Endothelial cell of umbilical vein (primary cell): Measurements from ENCODE around the gene CACNA2D1. TPM values are rescaled to one million over a fixed set of nuclear protein-coding genes. Genes with fewer than 3 reads are reported as not detected.

Experiments used
- BruUV-seq: library from RNA; stranded (reverse); fragments of 400-500 nt; replicated peaks from 2 replicates; lab custom pipeline; 2021; lab: Mats Ljungman, UMichigan
- CTCF ChIA-PET: fragments of 300-600, 350-600 bp; sonication (Branson Sonifier 250); formaldehyde crosslinking; loops from one replicate; lab custom pipeline; 2021; ENCODE audit warnings: antibody characterized with exemption, inconsistent platforms; lab: Charles Lee
- POLR2A ChIA-PET: fragments of 300-600, 350-600 bp; sonication (Branson Sonifier 250); formaldehyde crosslinking; loops from one replicate; lab custom pipeline; 2021; ENCODE audit warnings: antibody characterized with exemption, inconsistent platforms; lab: Charles Lee
- DNase-seq: peaks from one replicate; pipeline ENCODE4 v3.0.0-alpha.2; 2011; ENCODE audit warnings: low read depth, low spot score
- FAIRE-seq: peaks from 2 replicates; lab custom pipeline; 2011; peaks lifted over from hg19 to GRCh38; lab: Jason Lieb, UNC
- H2AFZ ChIP-seq: 2 replicates; pipeline ENCODE4 v1.6.0; 2012; ENCODE audit warnings: low read depth, low read length, control low read depth, inconsistent platforms
- H3K27ac ChIP-seq: 2 replicates; pipeline ENCODE4 v1.5.1; 2011; ENCODE audit warnings: low read depth, mild to moderate bottlenecking, control low read depth, low read length, moderate library complexity; ENCODE audit not compliant: insufficient read depth
- H3K27me3 ChIP-seq, 2 experiments: 2 replicates each; pipeline versions ENCODE4 v1.6.0 to v1.6.1; 2011; ENCODE audit warnings: low read length in 2 of 2, mixed read lengths in 1 of 2; ENCODE audit not compliant: control insufficient read depth in 2 of 2, insufficient read depth in 2 of 2
- H3K36me3 ChIP-seq, 2 experiments: 2 replicates in 1 of 2; 3 replicates in 1 of 2; pipeline ENCODE4 v1.5.1; 2011; ENCODE audit warnings: low read length in 2 of 2, mild to moderate bottlenecking in 1 of 2, moderate library complexity in 1 of 2; ENCODE audit not compliant: control insufficient read depth in 2 of 2, insufficient read depth in 2 of 2; ENCODE audit errors: extremely low read depth in 1 of 2
- H3K4me1 ChIP-seq: 3 replicates; pipeline ENCODE4 v1.5.1; 2011; ENCODE audit warnings: mild to moderate bottlenecking, low read length; ENCODE audit not compliant: control insufficient read depth, insufficient read depth; ENCODE audit errors: extremely low read depth
- H3K4me2 ChIP-seq: 2 replicates; pipeline ENCODE4 v1.6.1; 2011; ENCODE audit warnings: low read length, control low read depth, mixed read lengths; ENCODE audit not compliant: insufficient read depth
- H3K4me3 ChIP-seq, 3 experiments: fragments of 200-600 bp in 1 of 3; sonication (generic), shearing (Covaris generic) in 1 of 3; replicated peaks in 1 of 3; 2 replicates each; pipeline ENCODE4 v1.5.1; 2011 to 2016; ENCODE audit warnings: control low read depth in 3 of 3, low read length in 3 of 3, mild to moderate bottlenecking in 2 of 3, inconsistent platforms in 1 of 3, low read depth in 1 of 3, moderate library complexity in 1 of 3; ENCODE audit not compliant: insufficient read depth in 1 of 3
- H3K79me2 ChIP-seq: 2 replicates; pipeline ENCODE4 v1.6.0; 2012; ENCODE audit warnings: low read length, inconsistent platforms; ENCODE audit not compliant: control insufficient read depth, insufficient read depth
- H3K9ac ChIP-seq: replicated peaks from 2 replicates; pipeline ENCODE3; 2011; ENCODE audit warnings: low read length, control low read depth; ENCODE audit not compliant: insufficient read depth; ENCODE audit errors: extremely low read depth
- H3K9me1 ChIP-seq: replicated peaks from 3 replicates; pipeline ENCODE4 v1.6.0; 2011; ENCODE audit warnings: mild to moderate bottlenecking, low read length; ENCODE audit not compliant: control insufficient read depth, insufficient read depth; ENCODE audit errors: extremely low read depth
- H3K9me3 ChIP-seq: replicated peaks from 2 replicates; pipeline ENCODE4 v1.5.1; 2012; ENCODE audit warnings: low read length, inconsistent platforms; ENCODE audit not compliant: control insufficient read depth, insufficient read depth
- H4K20me1 ChIP-seq: replicated peaks from 2 replicates; pipeline ENCODE3; 2011; ENCODE audit warnings: mild to moderate bottlenecking, low read length; ENCODE audit not compliant: control insufficient read depth, insufficient read depth; ENCODE audit errors: extremely low read depth
- FOS ChIP-seq: IDR thresholded peaks from 2 replicates; pipeline ENCODE4 v1.6.1; 2011; ENCODE audit warnings: mild to moderate bottlenecking, low read length, moderate library complexity, borderline replicate concordance; ENCODE audit not compliant: insufficient read depth
- GATA2 ChIP-seq: IDR thresholded peaks from 2 replicates; pipeline ENCODE4 v1.7.0; 2011; ENCODE audit warnings: low read depth, mild to moderate bottlenecking, moderate library complexity, mixed read lengths, low read length; ENCODE audit not compliant: insufficient read length, insufficient read depth
- MYC ChIP-seq: IDR thresholded peaks from one replicate; pipeline ENCODE4 v1.6.1; 2011; ENCODE audit warnings: mild to moderate bottlenecking, low read depth, low read length
- POLR2A ChIP-seq: IDR thresholded peaks from 2 replicates; pipeline ENCODE4 v1.6.1; 2012; ENCODE audit warnings: low read depth, mild to moderate bottlenecking, control low read depth, low read length
- dilution Hi-C: fragments of 300-500 bp; cut with MboI; formaldehyde crosslinking; loops from one replicate; pipeline ENCODE4 v1.15.0; 2019; ENCODE audit warnings: low sequenced_read_pairs; ENCODE audit not compliant: extremely low pct_ligation_motif_present
- intact Hi-C: fragments of 100-400 bp; cut with micrococcal nuclease; formaldehyde crosslinking; loops from one replicate; pipeline ENCODE4 v1.10.0; 2022
- polyA plus RNA-seq, 4 experiments: library from polyadenylated mRNA; depleted of rRNA in 3 of 4; stranded (reverse) in 3 of 4; unstranded in 1 of 4; fragments of >200 nt; gene quantifications; 2 replicates each; pipeline versions ENCODE4 v1.2.1 to v1.2.3, GENCODE V29; 2011 to 2012; ENCODE audit warnings: missing spikeins in 1 of 4
- total RNA-seq: library from RNA; stranded (reverse); gene quantifications from 2 replicates; pipeline ENCODE4 v1.2.3, GENCODE V29; 2021
- TF ChIP-seq, protein P1 (sequence below): IDR thresholded peaks from 2 replicates; pipeline ENCODE4 v1.6.1; 2011; ENCODE audit not compliant: insufficient read depth, insufficient read length
- TF ChIP-seq, protein P2 (sequence below), 2 donors: IDR thresholded peaks; 1 replicate in 1 of 2; 2 replicates in 1 of 2; pipeline ENCODE4 v1.5.1; 2011; ENCODE audit warnings: low read length in 2 of 2, mild to moderate bottlenecking in 2 of 2, moderate library complexity in 2 of 2, control low read depth in 1 of 2, inconsistent platforms in 1 of 2, low read depth in 1 of 2; ENCODE audit not compliant: insufficient read depth in 1 of 2; ENCODE audit errors: extremely low read depth in 1 of 2

Gene CACNA2D1
- total and polyA plus RNA-seq, 2 donors (not counting 3 experiments of a cell fraction or from before 2014, with no cell fraction given) = 4.1 to 38.6 TPM

DNA sequence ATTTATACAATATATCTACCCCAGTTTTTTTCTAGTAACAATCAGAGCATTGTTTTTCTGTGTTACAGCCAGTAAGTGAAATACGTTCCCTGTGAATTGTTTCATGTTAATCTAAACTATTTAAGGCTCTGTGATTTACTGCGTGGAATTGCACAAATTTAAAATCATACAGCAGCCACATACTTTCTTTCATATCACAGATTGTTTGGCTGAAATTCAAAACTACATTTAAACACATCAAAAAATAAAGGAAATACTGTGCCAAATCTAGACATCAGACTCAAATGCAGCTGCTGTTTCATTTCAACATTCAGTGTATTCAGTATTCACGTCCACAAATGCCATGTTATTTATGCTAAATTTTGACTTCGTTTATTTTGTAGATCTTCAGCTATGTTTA lies 431.1 kb downstream of the CACNA2D1 start:
- H3K4me2 ChIP-seq = no peak overlapping the region
- intact Hi-C loops = no loop called here
- BruUV-seq = no TSS peak
- no peaks in the 10 kb centered on the region for H3K4me1 ChIP-seq
- FAIRE-seq (no peak), DNase-seq (no peak)
- H2AFZ ChIP-seq = no peak overlapping the region
- no peaks in the 10 kb centered on the region for H3K36me3 ChIP-seq
- no peaks in the 10 kb centered on the region for H3K27me3 ChIP-seq
- no peak overlapping the region for H3K27ac ChIP-seq
- ChIA-PET CTCF (interaction anchor here (1.7 to 12.9 kb wide), 2 partner anchors 8 to 512 kb away, joined by 4 to 185 read pairs; no protein-coding TSS in a partner anchor), POLR2A (no interaction called here)
- no peak overlapping the region for H3K9ac ChIP-seq
- no peaks in the 10 kb centered on the region for H4K20me1 ChIP-seq
- no peak overlapping the region for H3K4me3 ChIP-seq
- H3K9me3 ChIP-seq = no peaks in the 10 kb centered on the region
- H3K9me1 ChIP-seq = no peaks in the 10 kb centered on the region
- TF ChIP-seq, protein P1, sequence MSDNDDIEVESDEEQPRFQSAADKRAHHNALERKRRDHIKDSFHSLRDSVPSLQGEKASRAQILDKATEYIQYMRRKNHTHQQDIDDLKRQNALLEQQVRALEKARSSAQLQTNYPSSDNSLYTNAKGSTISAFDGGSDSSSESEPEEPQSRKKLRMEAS = no peak
- TF ChIP-seq FOS = no peak
- TF ChIP-seq, protein P2, sequence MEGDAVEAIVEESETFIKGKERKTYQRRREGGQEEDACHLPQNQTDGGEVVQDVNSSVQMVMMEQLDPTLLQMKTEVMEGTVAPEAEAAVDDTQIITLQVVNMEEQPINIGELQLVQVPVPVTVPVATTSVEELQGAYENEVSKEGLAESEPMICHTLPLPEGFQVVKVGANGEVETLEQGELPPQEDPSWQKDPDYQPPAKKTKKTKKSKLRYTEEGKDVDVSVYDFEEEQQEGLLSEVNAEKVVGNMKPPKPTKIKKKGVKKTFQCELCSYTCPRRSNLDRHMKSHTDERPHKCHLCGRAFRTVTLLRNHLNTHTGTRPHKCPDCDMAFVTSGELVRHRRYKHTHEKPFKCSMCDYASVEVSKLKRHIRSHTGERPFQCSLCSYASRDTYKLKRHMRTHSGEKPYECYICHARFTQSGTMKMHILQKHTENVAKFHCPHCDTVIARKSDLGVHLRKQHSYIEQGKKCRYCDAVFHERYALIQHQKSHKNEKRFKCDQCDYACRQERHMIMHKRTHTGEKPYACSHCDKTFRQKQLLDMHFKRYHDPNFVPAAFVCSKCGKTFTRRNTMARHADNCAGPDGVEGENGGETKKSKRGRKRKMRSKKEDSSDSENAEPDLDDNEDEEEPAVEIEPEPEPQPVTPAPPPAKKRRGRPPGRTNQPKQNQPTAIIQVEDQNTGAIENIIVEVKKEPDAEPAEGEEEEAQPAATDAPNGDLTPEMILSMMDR (IDR thresholded peaks at IDR 0.05; ENCODE audit: extremely low read depth in 1 of 2, insufficient read depth in 1 of 2, low read depth in 1 of 2, low read length in 2 of 2) = no peak
- no peak for TF ChIP-seq MYC
- TF ChIP-seq POLR2A = no peak
- TF ChIP-seq GATA2 = no peak
- dilution Hi-C loops = no loop called here
- H3K79me2 ChIP-seq = no peaks in the 10 kb centered on the region
